K562 (cell line): ENCODE data around the gene DIS3L. TPM values are rescaled to one million over a fixed set of nuclear protein-coding genes. Genes with fewer than 3 reads are reported as not detected.
A peak's percentile ranks its signal among the peaks of the same experiment; 100 is the strongest.

Experiments used
- ATF4 ChIP-seq: fragments of 450-650 bp; formaldehyde crosslinking; IDR thresholded peaks from 2 replicates; pipeline ENCODE4 v1.4.0; 2022; ENCODE audit warnings: mild to moderate bottlenecking, moderate library complexity
- CBFB ChIP-seq: sonication (generic); formaldehyde crosslinking; IDR thresholded peaks from 2 replicates; pipeline ENCODE4 v1.4.0; 2020; ENCODE audit warnings: mild to moderate bottlenecking, missing genetic modification reagents
- CREB1 ChIP-seq, 2 experiments: sonication (generic) in 1 of 2; formaldehyde crosslinking in 1 of 2; IDR thresholded peaks; 2 replicates each; pipeline versions ENCODE4 v1.6.1 to v1.8.0; 2012 to 2022; ENCODE audit warnings: inconsistent platforms in 1 of 2, mild to moderate bottlenecking in 1 of 2, missing genetic modification reagents in 1 of 2, moderate library complexity in 1 of 2
- FOXA3 ChIP-seq, 2 experiments: fragments of 450-650 bp in 1 of 2; sonication (generic) in 1 of 2; formaldehyde crosslinking; IDR thresholded peaks in 1 of 2; conservative IDR thresholded peaks in 1 of 2; 2 replicates each; pipeline versions ENCODE4 v1.4.0 to v1.8.0; 2020 to 2022; ENCODE audit warnings: mild to moderate bottlenecking in 2 of 2, missing genetic modification reagents in 1 of 2
- FOXJ2 ChIP-seq: fragments of 200-800 bp; sonication (Bioruptor generic); IDR thresholded peaks from 2 replicates; pipeline ENCODE4 v1.6.1; 2016; ENCODE audit warnings: missing genetic modification characterization, missing compliant biosample characterization
- GTF2F1 ChIP-seq: IDR thresholded peaks from 2 replicates; pipeline ENCODE4 v1.6.1; 2011; ENCODE audit warnings: low read depth, low read length, improper control_type of control experiment
- HDGF ChIP-seq: fragments of 450-650 bp; IDR thresholded peaks from 2 replicates; pipeline ENCODE4 v1.6.1; 2016
- L3MBTL2 ChIP-seq: fragments of 450-650 bp; IDR thresholded peaks from 2 replicates; pipeline ENCODE4 v1.6.1; 2016; ENCODE audit warnings: mild to moderate bottlenecking, moderate library complexity
- NFRKB ChIP-seq: fragments of 450-650 bp; IDR thresholded peaks from 2 replicates; pipeline ENCODE4 v1.6.1; 2016; ENCODE audit warnings: low read depth
- PRDM10 ChIP-seq: fragments of 450-650 bp; IDR thresholded peaks from 2 replicates; pipeline ENCODE4 v1.6.1; 2018; ENCODE audit not compliant: partially characterized antibody
- RNF219 ChIP-seq: fragments of 250-450 bp; sonication (Bioruptor Pico); IDR thresholded peaks from 2 replicates; pipeline ENCODE4 v1.5.0; 2022; ENCODE audit warnings: mild to moderate bottlenecking
- SMAD3 ChIP-seq: fragments of 450-650 bp; formaldehyde crosslinking; conservative IDR thresholded peaks from 2 replicates; pipeline ENCODE4 v1.4.0; 2020; ENCODE audit warnings: mild to moderate bottlenecking
- TAF1 ChIP-seq: IDR thresholded peaks from 2 replicates; pipeline ENCODE4 v1.6.1; 2011; ENCODE audit warnings: mild to moderate bottlenecking, low read length, moderate library complexity; ENCODE audit not compliant: insufficient read depth, control insufficient read depth, severe bottlenecking; ENCODE audit errors: extremely low read depth
- TCF3 ChIP-seq: sonication (generic); formaldehyde crosslinking; IDR thresholded peaks from 2 replicates; pipeline ENCODE4 v1.4.0; 2020; ENCODE audit warnings: mild to moderate bottlenecking, missing genetic modification reagents
- TRIM25 ChIP-seq: fragments of 450-650 bp; IDR thresholded peaks from 2 replicates; pipeline ENCODE4 v1.7.0; 2016; ENCODE audit warnings: borderline replicate concordance
- YY1 ChIP-seq, 3 experiments: IDR thresholded peaks; 2 replicates each; pipeline ENCODE4 v1.6.1; 2011; ENCODE audit warnings: low read length in 2 of 3, mild to moderate bottlenecking in 2 of 3, moderate library complexity in 2 of 3, borderline replicate concordance in 1 of 3, control low read depth in 1 of 3, low read depth in 1 of 3; ENCODE audit not compliant: insufficient read depth in 3 of 3, insufficient replicate concordance in 2 of 3, control insufficient read depth in 1 of 3, insufficient read length in 1 of 3; ENCODE audit errors: extremely low read depth in 1 of 3
- ZNF174 ChIP-seq: fragments of 250-450 bp; sonication (Bioruptor Pico); IDR thresholded peaks from 2 replicates; pipeline ENCODE4 v1.4.0; 2020; ENCODE audit warnings: mild to moderate bottlenecking
- polyA plus RNA-seq, 8 experiments: library from polyadenylated mRNA; depleted of rRNA in 4 of 8; stranded (reverse) in 5 of 8; unstranded in 3 of 8; fragments of >200 nt; fragmentation: Nextera tagmentation in 2 of 8; fragmentation: Illumina TruSeq in 1 of 8; extraction: Ambion mirVana in 2 of 8; extraction: Trizol in 1 of 8; gene quantifications; 2 replicates each; pipeline versions ENCODE4 v1.2.1 to v1.2.3, GENCODE V29; 2011 to 2014; ENCODE audit warnings: inconsistent platforms in 1 of 8, missing spikeins in 1 of 8
- total RNA-seq, 7 experiments: library from RNA; depleted of rRNA in 6 of 7; stranded (reverse); fragments of >200 nt in 6 of 7; fragmentation: Illumina TruSeq in 2 of 7; extraction: Trizol in 2 of 7; gene quantifications; 2 replicates each; pipeline versions ENCODE4 v1.2.1 to v1.2.3, GENCODE V29; 2011 to 2021; ENCODE audit warnings: low replicate concordance in 1 of 7

The DIS3L gene
- total and polyA plus RNA-seq, 9 of the 15 experiments (the other 6 are each of a cell fraction or from before 2014, with no cell fraction given) = 5.9 to 34.6 (median 16.9) TPM

GRCh38 chr15:66369773-66370651, 76.6 kb downstream of the DIS3L start (continued):
- TF ChIP-seq PRDM10 (peak; percentile 64), HDGF (no peak), FOXA3 (CRISPR knock-in tag; conservative IDR thresholded peaks at IDR 0.05 in 1 of 2, IDR thresholded peaks at IDR 0.05 in 1 of 2) (peak in 1 of 2 experiments; percentile 22; a peak in 1 of 4 replicates), RNF219 (no peak), FOXJ2 (tag) (no peak), ZNF174 (no peak), ATF4 (CRISPR knock-in tag) (peak; percentile 98), TRIM25 (no peak), TAF1 (no peak), YY1 (IDR thresholded peaks at IDR 0.05; ENCODE audit: borderline replicate concordance in 1 of 3, control insufficient read depth in 1 of 3, extremely low read depth in 1 of 3, insufficient read depth in 3 of 3, insufficient read length in 1 of 3, insufficient replicate concordance in 2 of 3, low read depth in 1 of 3, low read length in 2 of 3) (no peak), CREB1 (IDR thresholded peaks at IDR 0.05) (no peak), CREB1 (CRISPR knock-in tag; IDR thresholded peaks at IDR 0.05) (no peak), GTF2F1 (no peak), L3MBTL2 (peak; percentile 90), TCF3 (peak; percentile 34; the same call in 1 of the 2 replicates), CBFB (CRISPR knock-in tag) (no peak), NFRKB (peak; percentile 85), SMAD3 (peak; percentile 47; the same call in 1 of the 2 replicates)
